Prostate gland (tissue), 2 donors: ENCODE data around the gene FTH1. TPM values are rescaled to one million over a fixed set of nuclear protein-coding genes. Genes with fewer than 3 reads are reported as not detected.
A peak's percentile ranks its signal among the peaks of the same experiment; 100 is the strongest.

ENCODE experiments used
- DNase-seq: peaks from one replicate; pipeline ENCODE4 v3.0.0-alpha.2; 2019; ENCODE audit warnings: low spot score
- H3K27ac ChIP-seq, 2 donors: fragments of 200-600 bp; sonication (generic); 2 replicates each; pipeline ENCODE4 v1.5.1; 2017 to 2019
- H3K27me3 ChIP-seq: fragments of 200-600 bp; sonication (generic); replicated peaks from 2 replicates; pipeline ENCODE4 v1.5.1; 2019; ENCODE audit not compliant: insufficient read depth
- H3K36me3 ChIP-seq, 2 donors: fragments of 200-600 bp; sonication (generic); 1 replicate in 1 of 2; 2 replicates in 1 of 2; pipeline versions ENCODE4 v1.5.1 to v1.8.1; 2017 to 2019
- H3K4me1 ChIP-seq: fragments of 200-600 bp; sonication (generic); replicated peaks from 2 replicates; pipeline ENCODE4 v1.5.1; 2019
- H3K4me3 ChIP-seq, 2 donors: fragments of 200-600 bp; sonication (generic); 2 replicates each; pipeline ENCODE4 v1.5.1; 2017 to 2019
- H3K9me3 ChIP-seq: fragments of 200-600 bp; sonication (generic); 2 replicates; pipeline ENCODE4 v1.5.1; 2017
- POLR2A ChIP-seq: fragments of 450-650 bp; IDR thresholded peaks from one replicate; pipeline ENCODE4 v1.6.1; 2016; ENCODE audit warnings: antibody characterized with exemption, mild to moderate bottlenecking
- POLR2AphosphoS5 ChIP-seq: sonication (generic); formaldehyde crosslinking; IDR thresholded peaks from one replicate; pipeline ENCODE4 v1.6.1; 2017; ENCODE audit warnings: antibody characterized with exemption
- WGBS: methylation state at CpG from one replicate; pipeline ENCODE4 v1.1.5; 2018; 5-methylcytosine and 5-hydroxymethylcytosine counted together
- intact Hi-C: fragments of 100-400 bp; cut with DNase I; formaldehyde crosslinking; loops from one replicate; pipeline ENCODE4 v1.14.2; 2022
- total RNA-seq, 2 donors: library from RNA; depleted of rRNA; stranded (reverse); fragments of >200 nt; gene quantifications; one replicate each; pipeline ENCODE4 v1.1.0, GENCODE V29; 2016
- TF ChIP-seq, protein P1 (sequence below), 4 experiments: fragments of 200-600 bp in 2 of 4; fragments of 450-650 bp in 2 of 4; sonication (generic) in 2 of 4; IDR thresholded peaks; 1 replicate in 3 of 4; 2 replicates in 1 of 4; pipeline ENCODE4 v1.5.1; 2016 to 2019; ENCODE audit warnings: antibody characterized with exemption in 4 of 4, mild to moderate bottlenecking in 2 of 4, moderate library complexity in 2 of 4

Gene FTH1
- total RNA-seq, 2 donors from 2014 or later = 1,344 to 1,560 TPM

DNA sequence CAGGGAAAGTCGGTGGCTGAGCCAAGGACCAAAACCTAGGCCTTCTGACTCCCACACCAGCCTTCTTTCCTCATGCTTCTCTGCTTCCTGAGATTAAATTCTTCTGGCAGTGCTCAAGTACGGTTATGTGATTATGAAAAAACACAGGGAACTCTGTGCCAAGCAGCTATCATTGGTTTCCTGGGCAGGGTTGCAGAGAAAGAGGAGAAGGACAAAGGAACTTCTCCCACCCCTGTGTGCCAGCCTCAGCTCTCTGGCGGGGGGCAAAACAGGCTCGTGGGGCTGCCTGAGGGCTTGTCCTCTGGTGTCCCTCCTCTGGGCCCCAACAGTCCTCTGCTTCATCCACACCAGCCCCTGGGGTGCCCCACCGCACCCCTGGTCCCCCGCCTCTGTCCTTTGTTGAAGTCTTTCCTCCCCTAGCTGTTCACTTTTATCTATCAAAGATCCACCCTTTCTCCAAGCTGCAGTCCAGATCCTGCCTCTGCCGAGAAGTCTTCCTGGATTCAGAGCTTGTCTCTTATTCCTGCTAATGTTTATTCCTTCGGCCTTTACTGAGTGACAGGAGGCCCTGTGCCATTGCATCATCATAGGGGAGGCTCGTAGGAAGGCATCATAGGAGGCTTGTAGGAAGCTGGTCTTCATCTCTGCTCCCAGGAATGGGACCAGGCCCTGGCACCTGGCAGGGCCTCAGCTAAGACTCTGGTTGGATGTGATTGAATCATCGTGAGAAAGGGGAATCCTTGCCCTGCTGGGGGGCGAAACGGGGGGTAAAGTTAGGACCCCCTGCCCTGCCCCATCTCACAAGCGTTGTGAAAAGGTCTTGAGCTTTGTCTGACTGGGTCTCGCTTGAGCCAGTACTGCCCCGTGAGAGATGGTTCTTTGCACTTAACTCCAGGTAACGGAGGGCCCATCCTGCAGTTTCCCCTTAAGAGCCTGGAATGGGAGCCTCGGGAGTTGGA, 11.5 kb upstream of the FTH1 start:
- TF ChIP-seq POLR2A (no peak), POLR2AphosphoS5 (peak; percentile 64)
- TF ChIP-seq, protein P1, sequence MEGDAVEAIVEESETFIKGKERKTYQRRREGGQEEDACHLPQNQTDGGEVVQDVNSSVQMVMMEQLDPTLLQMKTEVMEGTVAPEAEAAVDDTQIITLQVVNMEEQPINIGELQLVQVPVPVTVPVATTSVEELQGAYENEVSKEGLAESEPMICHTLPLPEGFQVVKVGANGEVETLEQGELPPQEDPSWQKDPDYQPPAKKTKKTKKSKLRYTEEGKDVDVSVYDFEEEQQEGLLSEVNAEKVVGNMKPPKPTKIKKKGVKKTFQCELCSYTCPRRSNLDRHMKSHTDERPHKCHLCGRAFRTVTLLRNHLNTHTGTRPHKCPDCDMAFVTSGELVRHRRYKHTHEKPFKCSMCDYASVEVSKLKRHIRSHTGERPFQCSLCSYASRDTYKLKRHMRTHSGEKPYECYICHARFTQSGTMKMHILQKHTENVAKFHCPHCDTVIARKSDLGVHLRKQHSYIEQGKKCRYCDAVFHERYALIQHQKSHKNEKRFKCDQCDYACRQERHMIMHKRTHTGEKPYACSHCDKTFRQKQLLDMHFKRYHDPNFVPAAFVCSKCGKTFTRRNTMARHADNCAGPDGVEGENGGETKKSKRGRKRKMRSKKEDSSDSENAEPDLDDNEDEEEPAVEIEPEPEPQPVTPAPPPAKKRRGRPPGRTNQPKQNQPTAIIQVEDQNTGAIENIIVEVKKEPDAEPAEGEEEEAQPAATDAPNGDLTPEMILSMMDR (IDR thresholded peaks at IDR 0.05) = no peak
- Histone ChIP-seq H3K4me1 (peaks cover 3% of the 10 kb centered on the region), H3K27ac (peak overlapping the region; percentile 43 to 67), H3K4me3 (no peak overlapping the region), H3K27me3 (no peaks in the 10 kb centered on the region), H3K36me3 (no peaks in the 10 kb centered on the region), H3K9me3 (no peaks in the 10 kb centered on the region)
- 67% methylated on average over 17 of the region's 17 CpGs for WGBS
- intact Hi-C loops = no loop called here
- no peak for DNase-seq

GRCh38 chr11:61976813-61977475, 9.5 kb upstream of the FTH1 start:
- Histone ChIP-seq H3K27me3 (no peaks in the 10 kb centered on the region), H3K4me3 (no peak overlapping the region), H3K27ac (no peak overlapping the region), H3K36me3 (no peaks in the 10 kb centered on the region), H3K9me3 (no peaks in the 10 kb centered on the region), H3K4me1 (peaks cover 23% of the 10 kb centered on the region)
- 82% methylated on average over 7 of the region's 7 CpGs for WGBS
- intact Hi-C loops = no loop called here
- DNase-seq = no peak
- no peak for TF ChIP-seq POLR2AphosphoS5
- TF ChIP-seq POLR2A = no peak
- TF ChIP-seq, protein P1 (IDR thresholded peaks at IDR 0.05) = no peak

DNA sequence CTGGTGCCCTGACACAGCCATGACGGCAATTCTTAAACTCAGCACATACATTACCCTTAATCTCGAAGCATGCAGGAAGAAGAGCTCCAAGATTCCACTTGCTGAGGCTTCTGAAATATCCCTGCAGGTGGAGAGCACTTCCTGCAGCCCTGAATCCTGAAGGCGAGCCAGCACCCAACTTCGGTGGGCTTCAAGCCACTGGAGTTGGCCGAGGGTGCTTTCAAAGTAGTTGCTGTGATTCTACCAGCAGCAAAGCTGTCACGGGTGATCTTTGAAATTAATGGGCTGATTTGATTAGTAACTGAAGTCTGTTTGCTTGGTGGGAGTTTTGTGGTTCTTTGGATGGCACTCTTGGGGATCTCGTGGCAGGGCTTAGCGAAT, 9.0 kb upstream of the FTH1 start:
- Histone ChIP-seq H3K27ac (no peak overlapping the region), H3K36me3 (no peaks in the 10 kb centered on the region), H3K9me3 (no peaks in the 10 kb centered on the region), H3K27me3 (no peaks in the 10 kb centered on the region), H3K4me1 (peaks cover 26% of the 10 kb centered on the region), H3K4me3 (no peak overlapping the region)
- TF ChIP-seq POLR2A (no peak), POLR2AphosphoS5 (no peak)
- TF ChIP-seq, protein P1 (IDR thresholded peaks at IDR 0.05) = no peak
- no peak for DNase-seq
- 84% methylated on average over 8 of the region's 8 CpGs for WGBS
- intact Hi-C loops = no loop called here

DNA sequence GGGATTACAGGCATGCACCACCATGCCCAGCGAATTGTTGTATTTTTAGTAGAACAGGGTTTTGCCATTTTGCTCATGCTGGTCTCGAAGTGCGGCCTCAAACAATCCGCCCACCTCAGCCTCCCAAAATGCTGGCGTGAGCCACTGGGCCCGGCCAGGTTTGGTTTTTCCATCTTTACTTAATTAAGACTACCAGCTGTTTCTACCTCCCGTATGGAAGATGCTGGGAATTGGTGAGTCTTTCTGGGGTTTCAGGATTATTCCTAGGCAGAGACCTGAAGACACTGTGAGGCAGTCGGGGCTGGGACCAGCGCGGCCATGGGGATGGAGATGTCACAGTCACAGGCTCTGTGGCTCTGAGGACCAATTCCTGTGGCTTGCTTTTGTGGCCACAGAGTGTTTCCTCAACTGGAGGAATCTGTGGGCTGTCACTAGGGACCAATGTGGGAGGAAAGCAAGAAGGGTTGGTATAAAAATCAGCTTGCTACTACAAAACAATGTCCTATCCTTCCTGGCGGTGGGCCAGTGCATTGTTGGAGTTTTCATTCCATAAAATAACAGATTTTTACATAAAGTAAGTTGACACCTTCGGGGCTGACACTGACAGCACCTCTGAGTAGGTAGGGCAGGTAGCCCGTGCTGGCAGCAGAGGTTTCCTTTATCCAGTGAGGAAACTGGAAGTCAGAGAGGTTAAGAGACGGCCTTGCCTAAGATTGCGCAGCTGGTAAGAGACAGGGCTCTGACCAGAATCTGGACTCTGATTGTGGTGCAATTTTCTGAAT, 8.4 kb upstream of the FTH1 start:
- TF ChIP-seq, protein P1 (IDR thresholded peaks at IDR 0.05) = no peak
- TF ChIP-seq POLR2AphosphoS5 (no peak), POLR2A (no peak)
- no peak for DNase-seq
- Histone ChIP-seq H3K36me3 (no peaks in the 10 kb centered on the region), H3K4me3 (no peak overlapping the region), H3K9me3 (no peaks in the 10 kb centered on the region), H3K4me1 (peaks cover 32% of the 10 kb centered on the region), H3K27me3 (no peaks in the 10 kb centered on the region), H3K27ac (peak overlapping the region; percentile 69 to 96)
- 78% methylated on average over 15 of the region's 15 CpGs for WGBS
- intact Hi-C loops = no loop called here
